ENCODE results near the gene KLK15. TPM values are rescaled to one million over a fixed set of nuclear protein-coding genes. Genes with fewer than 3 reads are reported as not detected.

The KLK15 gene
- total and polyA plus RNA-seq, 10 of the 15 experiments (the other 5 are each of a cell fraction or from before 2014, with no cell fraction given): 0.04 to 0.08 TPM; not detected in 8

DNA sequence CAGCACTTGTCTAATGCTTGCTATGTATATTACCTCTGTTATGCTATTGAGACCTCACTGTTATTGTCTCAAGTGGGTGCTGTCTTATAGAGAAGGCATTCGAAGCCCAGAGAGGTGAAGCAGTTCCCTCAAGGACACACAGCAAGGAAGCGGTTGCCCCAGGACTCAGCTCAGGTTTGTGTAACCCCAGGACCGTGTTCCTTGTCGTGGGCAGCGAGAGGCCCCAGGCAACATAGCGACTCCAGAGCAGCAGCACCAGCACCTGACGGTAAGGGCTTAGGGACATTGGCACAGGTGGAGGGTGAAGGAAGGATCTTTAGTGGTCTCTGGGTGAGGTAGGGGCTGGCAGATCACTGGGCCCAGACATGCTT is 2.4 kb downstream of the KLK15 start:
- Histone ChIP-seq H3K36me3 (ENCODE audit: control insufficient read depth in 2 of 2, insufficient read depth in 2 of 2, low read length in 1 of 2) (no peaks in the 10 kb centered on the region), H3K79me2 (ENCODE audit: control insufficient read depth, insufficient read depth, low read length) (no peaks in the 10 kb centered on the region), H3K4me1 (ENCODE audit: control insufficient read depth, insufficient read depth, low read length) (peaks cover 5% of the 10 kb centered on the region; the same call in 1 of the 2 replicates), H3K9ac (ENCODE audit: control insufficient read depth, insufficient read depth, low read length) (no peak overlapping the region), H3K9me3 (replicated peaks; ENCODE audit: control insufficient read depth, insufficient read depth, low read length) (no peaks in the 10 kb centered on the region), H4K20me1 (ENCODE audit: control insufficient read depth, insufficient read depth) (no peaks in the 10 kb centered on the region), H2AFZ (ENCODE audit: control insufficient read depth, low read depth, low read length) (no peak overlapping the region), H3K4me3 (no peak overlapping the region), H3K27ac (ENCODE audit: control insufficient read depth, insufficient read depth) (no peak overlapping the region), H3K4me2 (ENCODE audit: control insufficient read depth, insufficient read depth) (no peak overlapping the region), H3K27me3 (replicated peaks in 1 of 2; ENCODE audit: control insufficient read depth in 2 of 2, insufficient read depth in 2 of 2, low read length in 1 of 2) (no peaks in the 10 kb centered on the region)
- WGBS (ENCODE audit: insufficient coverage, insufficient replicate concordance, low lambda C conversion rate, missing lambda C conversion rate): 32% methylated on average over 7 of the region's 7 CpGs
- intact Hi-C loops (cut with micrococcal nuclease; ENCODE audit: unreplicated experiment): no loop called here
- in situ Hi-C loops (cut with MboI): no loop called here
- no peak for FAIRE-seq
- no peak for ATAC-seq
- ChIA-PET POLR2A (no interaction called here), CTCF (interaction anchor here (1.2 to 1.3 kb wide), 2 partner anchors 77 to 91 kb away, joined by 3 read pairs; no protein-coding TSS in a partner anchor), SMC1A (ENCODE audit: uncharacterized antibody, unreplicated experiment) (no interaction called here), RAD21 (ENCODE audit: unreplicated experiment) (no interaction called here)
- BruUV-seq (replicated peaks): no TSS peak
- DNase-seq (ENCODE audit: low read depth, low spot score): no peak
- no peak for TF ChIP-seq SMC3 (IDR thresholded peaks at IDR 0.05; ENCODE audit: borderline replicate concordance, low read length)
- TF ChIP-seq, protein P1, sequence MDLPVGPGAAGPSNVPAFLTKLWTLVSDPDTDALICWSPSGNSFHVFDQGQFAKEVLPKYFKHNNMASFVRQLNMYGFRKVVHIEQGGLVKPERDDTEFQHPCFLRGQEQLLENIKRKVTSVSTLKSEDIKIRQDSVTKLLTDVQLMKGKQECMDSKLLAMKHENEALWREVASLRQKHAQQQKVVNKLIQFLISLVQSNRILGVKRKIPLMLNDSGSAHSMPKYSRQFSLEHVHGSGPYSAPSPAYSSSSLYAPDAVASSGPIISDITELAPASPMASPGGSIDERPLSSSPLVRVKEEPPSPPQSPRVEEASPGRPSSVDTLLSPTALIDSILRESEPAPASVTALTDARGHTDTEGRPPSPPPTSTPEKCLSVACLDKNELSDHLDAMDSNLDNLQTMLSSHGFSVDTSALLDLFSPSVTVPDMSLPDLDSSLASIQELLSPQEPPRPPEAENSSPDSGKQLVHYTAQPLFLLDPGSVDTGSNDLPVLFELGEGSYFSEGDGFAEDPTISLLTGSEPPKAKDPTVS (IDR thresholded peaks at IDR 0.05; ENCODE audit: low read depth, low read length): no peak
- TF ChIP-seq ATF7 (IDR thresholded peaks at IDR 0.05; ENCODE audit: low read depth): no peak
- no peak for TF ChIP-seq KAT2A (conservative IDR thresholded peaks at IDR 0.05; ENCODE audit: control insufficient read depth, low read depth, low read length)
- no peak for TF ChIP-seq SUPT20H (IDR thresholded peaks at IDR 0.05; ENCODE audit: borderline replicate concordance, control insufficient read depth, low read depth, low read length)
- no peak for TF ChIP-seq SIN3A (IDR thresholded peaks at IDR 0.05; ENCODE audit: low read depth, low read length)
- no peak for TF ChIP-seq NBN (IDR thresholded peaks at IDR 0.05)
- TF ChIP-seq CEBPB (IDR thresholded peaks at IDR 0.05; ENCODE audit: borderline replicate concordance in 1 of 2, low read depth in 2 of 2, low read length in 2 of 2): no peak
- no peak for TF ChIP-seq CBX3 (IDR thresholded peaks at IDR 0.05; ENCODE audit: borderline replicate concordance, low read depth)
- TF ChIP-seq, protein P2, sequence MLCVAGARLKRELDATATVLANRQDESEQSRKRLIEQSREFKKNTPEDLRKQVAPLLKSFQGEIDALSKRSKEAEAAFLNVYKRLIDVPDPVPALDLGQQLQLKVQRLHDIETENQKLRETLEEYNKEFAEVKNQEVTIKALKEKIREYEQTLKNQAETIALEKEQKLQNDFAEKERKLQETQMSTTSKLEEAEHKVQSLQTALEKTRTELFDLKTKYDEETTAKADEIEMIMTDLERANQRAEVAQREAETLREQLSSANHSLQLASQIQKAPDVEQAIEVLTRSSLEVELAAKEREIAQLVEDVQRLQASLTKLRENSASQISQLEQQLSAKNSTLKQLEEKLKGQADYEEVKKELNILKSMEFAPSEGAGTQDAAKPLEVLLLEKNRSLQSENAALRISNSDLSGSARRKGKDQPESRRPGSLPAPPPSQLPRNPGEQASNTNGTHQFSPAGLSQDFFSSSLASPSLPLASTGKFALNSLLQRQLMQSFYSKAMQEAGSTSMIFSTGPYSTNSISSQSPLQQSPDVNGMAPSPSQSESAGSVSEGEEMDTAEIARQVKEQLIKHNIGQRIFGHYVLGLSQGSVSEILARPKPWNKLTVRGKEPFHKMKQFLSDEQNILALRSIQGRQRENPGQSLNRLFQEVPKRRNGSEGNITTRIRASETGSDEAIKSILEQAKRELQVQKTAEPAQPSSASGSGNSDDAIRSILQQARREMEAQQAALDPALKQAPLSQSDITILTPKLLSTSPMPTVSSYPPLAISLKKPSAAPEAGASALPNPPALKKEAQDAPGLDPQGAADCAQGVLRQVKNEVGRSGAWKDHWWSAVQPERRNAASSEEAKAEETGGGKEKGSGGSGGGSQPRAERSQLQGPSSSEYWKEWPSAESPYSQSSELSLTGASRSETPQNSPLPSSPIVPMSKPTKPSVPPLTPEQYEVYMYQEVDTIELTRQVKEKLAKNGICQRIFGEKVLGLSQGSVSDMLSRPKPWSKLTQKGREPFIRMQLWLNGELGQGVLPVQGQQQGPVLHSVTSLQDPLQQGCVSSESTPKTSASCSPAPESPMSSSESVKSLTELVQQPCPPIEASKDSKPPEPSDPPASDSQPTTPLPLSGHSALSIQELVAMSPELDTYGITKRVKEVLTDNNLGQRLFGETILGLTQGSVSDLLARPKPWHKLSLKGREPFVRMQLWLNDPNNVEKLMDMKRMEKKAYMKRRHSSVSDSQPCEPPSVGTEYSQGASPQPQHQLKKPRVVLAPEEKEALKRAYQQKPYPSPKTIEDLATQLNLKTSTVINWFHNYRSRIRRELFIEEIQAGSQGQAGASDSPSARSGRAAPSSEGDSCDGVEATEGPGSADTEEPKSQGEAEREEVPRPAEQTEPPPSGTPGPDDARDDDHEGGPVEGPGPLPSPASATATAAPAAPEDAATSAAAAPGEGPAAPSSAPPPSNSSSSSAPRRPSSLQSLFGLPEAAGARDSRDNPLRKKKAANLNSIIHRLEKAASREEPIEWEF (IDR thresholded peaks at IDR 0.05; ENCODE audit: insufficient replicate concordance, low read depth, low read length): no peak
